HG02759 (cell line): ENCODE results near the gene CERK.
"Not testable (repeated sequence)": the region's sequence is repeated elsewhere in the genome, so short reads cannot be mapped to it uniquely, and the experiment has no call there.

Source experiments
- ATAC-seq: cut with Tn5 transposase; IDR thresholded peaks from one replicate; pipeline ENCODE4 v1.9.1; 2021; ENCODE audit warnings: mild to moderate bottlenecking, moderate library complexity; ENCODE audit not compliant: unreplicated experiment

Gene CERK

GRCh38 chr22:46650078-46650810 is 87.8 kb downstream of the CERK start:
- no peak for ATAC-seq

GRCh38 chr22:46649141-46650077 is 88.6 kb downstream of the CERK start:
- ATAC-seq: no peak

DNA sequence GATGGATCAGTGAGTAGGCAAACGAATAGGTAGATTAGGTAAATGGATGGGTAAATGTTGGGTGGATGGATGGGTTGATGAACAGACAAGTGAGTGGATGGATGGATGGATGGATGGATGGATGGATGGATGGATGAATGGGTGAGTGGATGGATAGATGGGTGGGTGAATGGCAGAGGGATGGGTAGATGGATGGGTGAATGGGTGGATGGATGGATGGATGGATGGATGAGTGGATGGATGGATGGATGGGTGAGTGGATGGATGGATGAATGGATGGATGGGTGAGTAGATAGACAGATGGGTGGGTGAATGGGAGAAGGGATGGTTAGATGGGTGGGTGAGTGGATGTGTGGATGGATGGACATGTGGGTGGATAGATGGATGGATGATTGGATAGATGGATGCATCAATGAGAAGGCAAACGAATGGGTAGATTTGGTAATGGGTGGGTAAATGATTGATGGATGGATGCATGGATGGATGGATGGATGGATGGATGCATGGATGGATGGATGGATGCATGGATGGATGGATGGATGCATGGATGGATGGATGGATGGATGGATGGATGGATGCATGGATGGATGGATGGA is 89.7 kb downstream of the CERK start:
- not testable (repeated sequence) for ATAC-seq

- ATAC-seq: no peak
Observed at GRCh38 chr22:46646531-46647215, 91.4 kb downstream of the CERK start.

DNA sequence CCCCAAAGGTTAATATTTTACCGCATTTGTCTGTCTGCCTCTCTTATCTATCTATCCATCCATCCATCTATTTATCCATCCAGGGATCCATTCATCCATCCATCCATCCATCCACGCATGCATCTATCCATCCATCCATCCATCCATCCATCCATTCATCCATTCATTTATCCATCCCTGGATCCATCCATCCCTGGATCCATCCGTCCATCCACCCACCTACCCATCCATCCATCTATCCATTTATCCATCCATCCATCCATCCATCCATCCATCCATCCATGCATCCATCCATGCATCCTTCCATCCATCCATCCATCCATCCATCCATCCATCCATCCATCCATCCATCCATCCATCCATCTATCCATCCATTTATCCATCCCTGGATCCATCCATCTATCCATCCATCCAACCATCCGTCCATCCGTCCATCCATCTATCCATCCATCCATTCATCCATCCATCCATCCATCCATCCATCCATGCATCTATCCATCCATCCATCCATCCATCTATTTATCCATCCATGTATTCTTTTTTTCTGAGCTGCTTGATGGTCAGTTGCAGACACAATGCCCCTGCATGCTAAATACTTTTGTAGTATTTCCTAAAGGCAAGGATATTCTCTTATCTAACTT is 95.1 kb downstream of the CERK start:
- not testable (repeated sequence) for ATAC-seq

GRCh38 chr22:46641811-46642266 is 96.2 kb downstream of the CERK start:
- ATAC-seq: no peak

GRCh38 chr22:46640293-46641055 is 97.6 kb downstream of the CERK start:
- no peak for ATAC-seq

GRCh38 chr22:46639843-46640242 is 98.2 kb downstream of the CERK start:
- no peak for ATAC-seq

- no peak for ATAC-seq
Observed at GRCh38 chr22:46638601-46639431, 99.2 kb downstream of the CERK start.

GRCh38 chr22:46637711-46638600 is 100.1 kb downstream of the CERK start:
- no peak for ATAC-seq

DNA sequence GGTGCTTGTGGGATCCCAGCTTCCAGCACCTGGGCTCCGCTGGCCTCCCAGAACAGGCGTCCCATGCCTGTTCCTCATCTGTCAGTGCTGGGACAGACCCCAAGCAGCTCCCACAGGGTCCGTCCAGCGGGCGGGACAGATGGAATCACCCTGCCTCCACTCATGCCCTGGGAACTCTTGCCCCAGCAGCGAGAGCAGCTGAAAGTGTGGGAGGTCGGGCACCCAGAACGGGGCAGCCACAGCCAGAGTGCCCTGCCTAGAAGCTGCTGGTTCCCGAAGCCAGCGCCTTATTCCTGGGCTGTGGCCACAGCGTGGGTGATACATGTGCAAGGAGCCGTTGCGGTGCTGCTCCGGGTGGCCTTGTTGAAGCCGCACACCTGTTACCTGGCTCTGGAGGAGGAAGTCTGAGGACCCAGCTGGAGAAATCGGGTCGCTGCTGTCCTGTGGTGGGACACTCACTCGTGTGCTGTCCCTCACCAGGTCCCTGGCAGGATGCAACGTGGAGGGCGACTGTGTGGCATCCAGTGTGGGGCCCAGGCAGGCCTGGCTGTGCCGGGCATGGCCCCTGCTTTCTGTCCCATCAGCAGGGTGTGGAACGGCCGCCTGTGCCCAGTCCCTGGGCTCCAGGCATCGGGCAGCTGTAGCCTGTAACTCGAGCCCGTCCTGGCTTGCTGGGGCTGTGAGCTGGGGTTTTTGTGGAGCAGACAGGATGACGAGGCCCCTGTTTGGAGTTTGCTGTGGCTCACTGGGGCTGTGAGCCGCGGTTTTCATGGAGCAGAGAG is 101.6 kb downstream of the CERK start:
- no peak for ATAC-seq

DNA sequence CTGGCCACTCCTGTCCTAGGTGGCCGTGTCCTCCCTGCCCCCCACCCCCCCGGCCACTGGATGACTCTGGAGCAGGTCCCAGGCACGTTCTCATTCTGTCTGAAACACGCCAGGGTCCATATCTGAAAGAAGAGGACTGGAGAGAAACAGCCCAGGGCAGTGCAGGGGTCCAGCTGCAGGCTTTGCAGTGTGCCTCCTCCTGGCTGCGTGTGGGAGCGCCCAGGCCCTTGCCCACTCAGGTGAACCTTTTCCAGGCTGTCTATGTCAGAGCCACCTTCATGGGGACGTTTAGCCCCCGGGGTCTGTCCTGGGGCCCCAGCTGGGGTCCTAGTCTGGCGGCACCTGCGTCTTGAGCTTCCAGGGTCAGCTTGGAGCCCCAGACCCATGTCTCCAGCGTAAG is 102.3 kb downstream of the CERK start:
- ATAC-seq: no peak

GRCh38 chr22:46634973-46635685 is 102.9 kb downstream of the CERK start:
- ATAC-seq: not testable (repeated sequence)
